ENCODE data around the gene UBE4A. TPM values are rescaled to one million over a fixed set of nuclear protein-coding genes. Genes with fewer than 3 reads are reported as not detected.

UBE4A gene
- total RNA-seq, 2 donors from 2014 or later: 39.6 to 42.6 TPM

DNA sequence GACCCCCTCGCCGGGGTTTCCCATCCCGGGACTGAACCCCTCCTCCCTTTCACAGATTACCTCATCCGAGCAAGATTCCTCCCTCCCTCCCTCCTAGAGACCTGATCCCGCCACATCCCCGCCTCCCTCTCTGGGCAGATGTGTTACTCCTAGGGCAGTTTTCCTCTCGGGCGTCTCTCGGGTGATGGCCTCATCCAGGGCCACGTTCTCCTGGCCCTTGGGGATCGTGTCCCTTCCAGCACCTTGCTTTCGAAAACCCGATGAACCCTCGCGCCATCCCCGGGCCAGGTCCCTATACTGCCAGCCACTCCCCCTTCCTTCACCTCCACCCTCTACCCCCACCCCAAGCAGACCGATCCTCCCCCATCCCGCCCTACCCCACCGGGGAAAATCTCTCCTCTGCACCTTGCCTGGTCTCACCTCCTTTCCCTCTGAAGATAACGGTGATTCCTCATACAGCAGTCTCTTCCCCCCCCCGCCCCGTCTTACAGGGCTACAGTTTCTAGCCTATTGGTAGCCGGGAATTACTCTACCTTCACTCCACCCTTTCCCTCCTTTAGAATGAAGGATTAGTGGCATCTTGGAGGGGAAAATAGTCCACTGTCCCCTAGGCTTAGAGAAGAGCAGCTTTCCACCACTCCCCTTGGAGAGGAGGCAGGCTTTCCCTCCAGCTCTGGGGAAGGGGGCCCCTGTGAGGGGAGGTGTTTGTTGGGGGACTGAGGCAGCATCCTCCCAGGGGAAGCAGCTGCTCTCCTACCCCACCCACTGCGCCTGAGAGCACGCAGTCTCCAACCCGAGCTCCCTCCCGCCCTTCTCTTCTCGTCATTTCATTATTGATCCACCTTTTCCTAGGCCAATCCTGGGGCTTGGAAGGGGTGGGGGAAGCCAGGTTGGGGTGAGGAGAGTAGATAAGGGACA is 78.1 kb downstream of the UBE4A start:
- Histone ChIP-seq H3K4me3 (ENCODE audit: low read length) (peak overlapping the region; percentile 89), H3K4me1 (ENCODE audit: control insufficient read depth, insufficient read depth, low read length) (peaks cover 9% of the 10 kb centered on the region), H3K36me3 (ENCODE audit: control insufficient read depth, insufficient read depth, low read length) (peaks cover 18% of the 10 kb centered on the region), H3K27me3 (ENCODE audit: control insufficient read depth, insufficient read depth, low read length, poor library complexity, severe bottlenecking) (peaks cover 6% of the 10 kb centered on the region), H3K9ac (ENCODE audit: extremely low read depth, low read length, poor library complexity, severe bottlenecking) (peak overlapping the region; percentile 70), H3K9me3 (ENCODE audit: control insufficient read depth, low read length) (no peaks in the 10 kb centered on the region), H3K27ac (ENCODE audit: low read depth, low read length) (peak overlapping the region; percentile 87)
- Mint-ChIP-seq H3K4me3 (peak overlapping the region; percentile 93), H3K36me3 (ENCODE audit: low read depth) (peaks cover 19% of the 10 kb centered on the region), H3K9me3 (no peaks in the 10 kb centered on the region), H3K27me3 (ENCODE audit: insufficient read depth) (peaks cover 16% of the 10 kb centered on the region), H3K27ac (peak overlapping the region; percentile 96), H3K4me1 (peaks cover 45% of the 10 kb centered on the region)
- DNase-seq: peak; percentile 87
- TF ChIP-seq, protein P1, sequence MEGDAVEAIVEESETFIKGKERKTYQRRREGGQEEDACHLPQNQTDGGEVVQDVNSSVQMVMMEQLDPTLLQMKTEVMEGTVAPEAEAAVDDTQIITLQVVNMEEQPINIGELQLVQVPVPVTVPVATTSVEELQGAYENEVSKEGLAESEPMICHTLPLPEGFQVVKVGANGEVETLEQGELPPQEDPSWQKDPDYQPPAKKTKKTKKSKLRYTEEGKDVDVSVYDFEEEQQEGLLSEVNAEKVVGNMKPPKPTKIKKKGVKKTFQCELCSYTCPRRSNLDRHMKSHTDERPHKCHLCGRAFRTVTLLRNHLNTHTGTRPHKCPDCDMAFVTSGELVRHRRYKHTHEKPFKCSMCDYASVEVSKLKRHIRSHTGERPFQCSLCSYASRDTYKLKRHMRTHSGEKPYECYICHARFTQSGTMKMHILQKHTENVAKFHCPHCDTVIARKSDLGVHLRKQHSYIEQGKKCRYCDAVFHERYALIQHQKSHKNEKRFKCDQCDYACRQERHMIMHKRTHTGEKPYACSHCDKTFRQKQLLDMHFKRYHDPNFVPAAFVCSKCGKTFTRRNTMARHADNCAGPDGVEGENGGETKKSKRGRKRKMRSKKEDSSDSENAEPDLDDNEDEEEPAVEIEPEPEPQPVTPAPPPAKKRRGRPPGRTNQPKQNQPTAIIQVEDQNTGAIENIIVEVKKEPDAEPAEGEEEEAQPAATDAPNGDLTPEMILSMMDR (conservative IDR thresholded peaks at IDR 0.05): no peak
- WGBS, 2 experiments (ENCODE audit: insufficient coverage in 1 of 2, insufficient read length in 1 of 2): 0% methylated on average over 5 to 26 of the region's 28 CpGs

DNA sequence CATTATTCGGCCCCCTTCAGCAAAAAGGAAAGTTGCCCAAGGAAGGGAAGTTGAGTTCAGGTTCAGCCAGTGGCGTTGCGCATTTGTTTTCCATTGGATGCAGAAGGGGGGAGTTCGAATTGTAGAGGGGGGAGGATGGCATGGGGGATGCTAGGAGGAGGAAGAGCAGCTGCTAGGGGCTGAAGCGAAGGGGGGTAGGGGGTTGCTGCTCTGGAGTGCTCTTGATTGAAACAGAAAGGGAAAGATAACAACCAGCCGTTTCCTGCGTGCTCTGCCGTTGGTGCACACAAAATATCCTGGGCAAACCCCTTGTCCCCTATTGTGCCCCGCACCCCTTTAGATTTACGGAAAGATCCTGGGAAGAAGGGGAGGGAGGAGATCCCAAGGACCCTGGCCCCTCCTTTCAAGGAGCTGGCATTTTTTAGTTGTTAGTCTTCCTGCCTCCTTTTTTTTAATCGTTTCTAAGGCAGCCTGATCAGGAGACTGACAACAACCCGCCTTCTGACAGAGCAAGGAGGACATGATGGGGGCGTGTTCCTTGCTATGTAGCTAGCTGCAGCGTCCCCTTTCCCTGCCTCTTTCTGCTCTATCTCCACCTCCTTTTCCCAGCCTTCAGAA is 79.0 kb downstream of the UBE4A start:
- H3K27ac Mint-ChIP-seq: peak overlapping the region; percentile 96
- DNase-seq: peak; percentile 81
- peaks cover 6% of the 10 kb centered on the region for H3K27me3 ChIP-seq (ENCODE audit: control insufficient read depth, insufficient read depth, low read length, poor library complexity, severe bottlenecking)
- peaks cover 53% of the 10 kb centered on the region for H3K4me1 Mint-ChIP-seq
- H3K27me3 Mint-ChIP-seq (ENCODE audit: insufficient read depth): peaks cover 12% of the 10 kb centered on the region
- no peaks in the 10 kb centered on the region for H3K9me3 ChIP-seq (ENCODE audit: control insufficient read depth, low read length)
- H3K4me1 ChIP-seq (ENCODE audit: control insufficient read depth, insufficient read depth, low read length): peaks cover 10% of the 10 kb centered on the region
- peak overlapping the region; percentile 70 for H3K9ac ChIP-seq (ENCODE audit: extremely low read depth, low read length, poor library complexity, severe bottlenecking)
- WGBS, 2 experiments (ENCODE audit: insufficient coverage in 1 of 2, insufficient read length in 1 of 2): 0 to 6% methylated on average over 1 to 14 of the region's 14 CpGs
- H3K9me3 Mint-ChIP-seq: no peaks in the 10 kb centered on the region
- TF ChIP-seq, protein P1 (conservative IDR thresholded peaks at IDR 0.05): no peak
- H3K4me3 Mint-ChIP-seq: peak overlapping the region; percentile 93
- peaks cover 18% of the 10 kb centered on the region for H3K36me3 ChIP-seq (ENCODE audit: control insufficient read depth, insufficient read depth, low read length)
- H3K36me3 Mint-ChIP-seq (ENCODE audit: low read depth): peaks cover 19% of the 10 kb centered on the region
- peak overlapping the region; percentile 87 for H3K27ac ChIP-seq (ENCODE audit: low read depth, low read length)
- peak overlapping the region; percentile 89 for H3K4me3 ChIP-seq (ENCODE audit: low read length)

DNA sequence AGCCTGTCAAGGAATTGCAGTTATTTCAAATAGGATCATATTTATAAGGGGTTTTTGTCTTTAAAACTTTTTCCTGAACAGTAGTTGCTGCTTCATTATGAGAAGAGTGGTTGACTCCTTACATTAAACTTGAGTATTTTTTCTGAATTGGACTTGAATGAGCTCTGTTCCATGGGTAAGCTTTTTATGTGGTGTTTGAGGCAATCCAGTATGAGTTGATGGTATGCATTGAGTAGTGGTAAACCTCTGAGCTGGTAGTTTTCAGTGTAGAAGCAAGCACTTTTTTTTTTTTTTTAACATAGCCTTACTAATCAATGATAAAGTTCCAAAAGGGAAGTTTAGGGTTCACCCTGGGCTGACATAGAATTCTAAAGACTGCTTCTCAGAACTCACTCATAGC is 80.2 kb downstream of the UBE4A start:
- Histone ChIP-seq H3K27me3 (ENCODE audit: control insufficient read depth, insufficient read depth, low read length, poor library complexity, severe bottlenecking) (no peaks in the 10 kb centered on the region), H3K9me3 (ENCODE audit: control insufficient read depth, low read length) (no peaks in the 10 kb centered on the region), H3K4me1 (ENCODE audit: control insufficient read depth, insufficient read depth, low read length) (peaks cover 10% of the 10 kb centered on the region), H3K36me3 (ENCODE audit: control insufficient read depth, insufficient read depth, low read length) (peaks cover 18% of the 10 kb centered on the region), H3K9ac (ENCODE audit: extremely low read depth, low read length, poor library complexity, severe bottlenecking) (no peak overlapping the region), H3K4me3 (ENCODE audit: low read length) (peak overlapping the region; percentile 89), H3K27ac (ENCODE audit: low read depth, low read length) (no peak overlapping the region)
- H3K27ac Mint-ChIP-seq: no peak overlapping the region
- H3K27me3 Mint-ChIP-seq (ENCODE audit: insufficient read depth): peaks cover under 1% of the 10 kb centered on the region
- H3K4me3 Mint-ChIP-seq: no peak overlapping the region
- H3K9me3 Mint-ChIP-seq: no peaks in the 10 kb centered on the region
- H3K36me3 Mint-ChIP-seq (ENCODE audit: low read depth): peaks cover 19% of the 10 kb centered on the region
- H3K4me1 Mint-ChIP-seq: peaks cover 60% of the 10 kb centered on the region
- no peak for DNase-seq
- TF ChIP-seq, protein P1 (conservative IDR thresholded peaks at IDR 0.05): no peak

Measured in endodermal cell (in vitro differentiated cells).